ENCODE results near the gene MBD6. TPM values are rescaled to one million over a fixed set of nuclear protein-coding genes. Genes with fewer than 3 reads are reported as not detected.
A peak's percentile ranks its signal among the peaks of the same experiment; 100 is the strongest.

MBD6 gene
- total RNA-seq, 1 donor from 2014 or later: 93.1 TPM

GRCh38 chr12:57549203-57549908 is 26.7 kb downstream of the MBD6 start:
- peak overlapping the region; percentile 53 for H3K4me3 ChIP-seq
- peaks cover 32% of the 10 kb centered on the region for H3K4me1 ChIP-seq
- ATAC-seq: no peak
- peaks cover 34% of the 10 kb centered on the region for H3K27me3 ChIP-seq (ENCODE audit: low read depth)
- H3K36me3 ChIP-seq: no peaks in the 10 kb centered on the region
- TF ChIP-seq, protein P1, sequence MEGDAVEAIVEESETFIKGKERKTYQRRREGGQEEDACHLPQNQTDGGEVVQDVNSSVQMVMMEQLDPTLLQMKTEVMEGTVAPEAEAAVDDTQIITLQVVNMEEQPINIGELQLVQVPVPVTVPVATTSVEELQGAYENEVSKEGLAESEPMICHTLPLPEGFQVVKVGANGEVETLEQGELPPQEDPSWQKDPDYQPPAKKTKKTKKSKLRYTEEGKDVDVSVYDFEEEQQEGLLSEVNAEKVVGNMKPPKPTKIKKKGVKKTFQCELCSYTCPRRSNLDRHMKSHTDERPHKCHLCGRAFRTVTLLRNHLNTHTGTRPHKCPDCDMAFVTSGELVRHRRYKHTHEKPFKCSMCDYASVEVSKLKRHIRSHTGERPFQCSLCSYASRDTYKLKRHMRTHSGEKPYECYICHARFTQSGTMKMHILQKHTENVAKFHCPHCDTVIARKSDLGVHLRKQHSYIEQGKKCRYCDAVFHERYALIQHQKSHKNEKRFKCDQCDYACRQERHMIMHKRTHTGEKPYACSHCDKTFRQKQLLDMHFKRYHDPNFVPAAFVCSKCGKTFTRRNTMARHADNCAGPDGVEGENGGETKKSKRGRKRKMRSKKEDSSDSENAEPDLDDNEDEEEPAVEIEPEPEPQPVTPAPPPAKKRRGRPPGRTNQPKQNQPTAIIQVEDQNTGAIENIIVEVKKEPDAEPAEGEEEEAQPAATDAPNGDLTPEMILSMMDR (IDR thresholded peaks at IDR 0.05): no peak
- no peak for DNase-seq
- no peaks in the 10 kb centered on the region for H3K9me3 ChIP-seq
- intact Hi-C loops (cut with DNase I): no loop called here
- no peak overlapping the region for H3K27ac ChIP-seq

- peak; percentile 56 for DNase-seq
- intact Hi-C loops (cut with DNase I): no loop called here
Observed at GRCh38 chr12:57549909-57550640, 27.5 kb downstream of the MBD6 start, which contains the start of gene KIF5A. Gene KIF5A, plus strand, starts transcription at chr12:57550044. Its CDS starts 228 bp downstream, at chr12:57550272.

GRCh38 chr12:57550641-57551549 is 28.3 kb downstream of the MBD6 start:
- intact Hi-C loops (cut with DNase I): no loop called here
- Histone ChIP-seq H3K27ac (no peak overlapping the region), H3K4me1 (peaks cover 18% of the 10 kb centered on the region), H3K4me3 (no peak overlapping the region), H3K27me3 (ENCODE audit: low read depth) (peaks cover 34% of the 10 kb centered on the region), H3K36me3 (no peaks in the 10 kb centered on the region), H3K9me3 (no peaks in the 10 kb centered on the region)
- ATAC-seq (no peak), DNase-seq (no peak)
- TF ChIP-seq, protein P1 (IDR thresholded peaks at IDR 0.05): no peak

More at GRCh38 chr12:57549909-57550640, 27.5 kb downstream of the MBD6 start, which contains the start of gene KIF5A:
- H3K27me3 ChIP-seq (ENCODE audit: low read depth): peaks cover 34% of the 10 kb centered on the region
- H3K27ac ChIP-seq: no peak within 1 kb of the TSS
- no peaks in the 10 kb centered on the region for H3K36me3 ChIP-seq
- TF ChIP-seq, protein P1 (IDR thresholded peaks at IDR 0.05): no peak
- H3K9me3 ChIP-seq: no peaks in the 10 kb centered on the region
- H3K4me3 ChIP-seq: peak within 1 kb of the TSS; percentile 53
- ATAC-seq: peak in 1 of 2 donors; percentile 4
- peaks cover 26% of the 10 kb centered on the region for H3K4me1 ChIP-seq

DNA sequence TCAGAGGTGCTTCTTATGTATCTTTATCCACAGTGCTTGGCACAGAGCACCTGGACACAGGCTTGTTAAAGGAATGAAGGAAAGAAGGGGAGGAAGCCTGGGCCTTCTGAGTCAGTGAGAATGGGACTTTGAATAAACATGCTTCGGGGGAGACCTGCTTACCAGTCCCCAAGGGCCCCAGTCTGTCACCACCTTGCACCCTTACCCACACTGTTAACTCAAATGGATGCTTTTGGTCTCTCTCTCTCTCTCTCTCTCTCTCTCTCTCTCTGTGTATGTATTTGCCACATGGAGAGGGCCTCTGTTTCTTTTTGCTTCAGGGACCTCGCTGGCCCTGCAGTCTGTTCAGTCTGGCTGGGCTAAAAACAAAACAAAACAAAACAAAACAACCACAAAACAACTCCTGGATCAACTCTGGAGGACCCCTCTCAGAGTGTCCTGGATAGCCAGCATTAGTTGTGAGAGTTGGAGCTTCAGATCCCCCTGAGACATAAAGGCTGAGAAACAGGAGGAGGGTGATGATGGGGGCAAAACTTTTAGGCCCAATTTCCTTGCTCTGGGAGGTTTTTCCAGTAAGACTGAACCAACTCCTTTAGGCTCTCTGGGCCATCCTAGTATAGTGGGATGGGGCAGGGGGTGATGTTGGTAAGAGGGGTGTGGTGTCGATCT is 29.1 kb downstream of the MBD6 start:
- H3K27ac ChIP-seq: no peak overlapping the region
- TF ChIP-seq, protein P1 (IDR thresholded peaks at IDR 0.05): no peak
- peaks cover 34% of the 10 kb centered on the region for H3K27me3 ChIP-seq (ENCODE audit: low read depth)
- no peaks in the 10 kb centered on the region for H3K36me3 ChIP-seq
- intact Hi-C loops (cut with DNase I): no loop called here
- DNase-seq: no peak
- H3K4me1 ChIP-seq: peaks cover 12% of the 10 kb centered on the region
- no peaks in the 10 kb centered on the region for H3K9me3 ChIP-seq
- no peak overlapping the region for H3K4me3 ChIP-seq
- no peak for ATAC-seq

DNA sequence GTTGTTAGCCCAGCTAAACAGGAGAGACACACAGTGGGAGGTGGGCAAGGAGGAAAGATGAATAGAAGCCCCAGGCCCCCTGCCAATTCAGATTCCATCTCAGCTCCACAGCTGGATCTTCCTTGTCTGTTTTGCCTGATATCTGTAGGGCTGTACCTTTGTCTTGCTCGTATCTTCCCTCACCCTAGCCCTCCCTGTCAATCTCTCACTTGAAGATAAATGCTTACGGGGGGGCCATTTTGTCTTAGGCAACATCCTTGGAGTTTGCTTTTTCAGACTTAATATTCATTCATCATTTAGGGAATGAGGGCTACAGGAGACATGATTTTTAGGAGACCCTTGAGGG is 29.7 kb downstream of the MBD6 start:
- Histone ChIP-seq H3K27me3 (ENCODE audit: low read depth) (peaks cover 34% of the 10 kb centered on the region), H3K36me3 (no peaks in the 10 kb centered on the region), H3K4me3 (no peak overlapping the region), H3K4me1 (peaks cover 12% of the 10 kb centered on the region), H3K27ac (no peak overlapping the region), H3K9me3 (no peaks in the 10 kb centered on the region)
- intact Hi-C loops (cut with DNase I): no loop called here
- DNase-seq: no peak
- TF ChIP-seq, protein P1 (IDR thresholded peaks at IDR 0.05): no peak
- no peak for ATAC-seq

Measured in lower lobe of right lung (tissue), 2 donors.